DMS53 treated with DMSO at 0.1 percent for 48 hours (cell line): ENCODE data around the gene PVR.
A peak's percentile ranks its signal among the peaks of the same experiment; 100 is the strongest.

Experiments used
- DNase-seq: peaks from one replicate; lab custom pipeline; 2025; ENCODE audit not compliant: unreplicated experiment; lab: John Stamatoyannopoulos, UW

Gene PVR

GRCh38 chr19:44642377-44642776, 1.3 kb upstream of the PVR start:
- no peak for DNase-seq

DNA sequence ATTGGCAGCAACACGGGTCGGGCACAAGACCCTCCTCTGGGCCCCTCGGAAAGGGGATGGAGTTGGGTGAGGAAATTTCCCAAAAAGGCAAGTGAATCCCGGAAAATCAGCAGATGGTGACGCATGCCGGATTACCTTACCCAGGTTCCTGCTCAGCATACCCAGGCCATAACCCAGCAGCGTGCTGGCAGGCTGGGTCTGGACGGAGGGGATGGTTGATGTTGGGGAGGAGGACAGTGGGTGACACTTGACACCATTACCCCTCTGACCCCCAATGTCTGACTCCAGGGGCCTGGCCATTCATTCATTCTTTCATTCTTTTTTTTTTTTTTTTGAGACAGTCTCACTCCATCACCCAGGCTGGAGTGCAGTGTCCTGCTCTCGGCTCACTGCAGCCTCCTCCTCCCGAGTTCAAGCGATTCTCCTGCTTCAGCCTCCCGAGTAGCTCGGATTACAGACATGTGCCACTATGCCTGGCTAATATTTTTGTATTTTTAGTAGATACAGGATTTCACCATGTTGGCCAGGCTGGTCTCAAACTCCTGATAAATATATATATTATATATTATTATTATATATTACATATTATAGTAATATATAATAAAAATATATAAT, 799 bp downstream of the PVR start:
- peak; percentile 40 for DNase-seq

- no peak for DNase-seq
Measured at GRCh38 chr19:44645407-44646048, 1.8 kb downstream of the PVR start.

GRCh38 chr19:44646049-44646416, 2.3 kb downstream of the PVR start:
- DNase-seq: no peak

- DNase-seq: no peak
Measured at GRCh38 chr19:44647144-44647543, 3.4 kb downstream of the PVR start.

DNA sequence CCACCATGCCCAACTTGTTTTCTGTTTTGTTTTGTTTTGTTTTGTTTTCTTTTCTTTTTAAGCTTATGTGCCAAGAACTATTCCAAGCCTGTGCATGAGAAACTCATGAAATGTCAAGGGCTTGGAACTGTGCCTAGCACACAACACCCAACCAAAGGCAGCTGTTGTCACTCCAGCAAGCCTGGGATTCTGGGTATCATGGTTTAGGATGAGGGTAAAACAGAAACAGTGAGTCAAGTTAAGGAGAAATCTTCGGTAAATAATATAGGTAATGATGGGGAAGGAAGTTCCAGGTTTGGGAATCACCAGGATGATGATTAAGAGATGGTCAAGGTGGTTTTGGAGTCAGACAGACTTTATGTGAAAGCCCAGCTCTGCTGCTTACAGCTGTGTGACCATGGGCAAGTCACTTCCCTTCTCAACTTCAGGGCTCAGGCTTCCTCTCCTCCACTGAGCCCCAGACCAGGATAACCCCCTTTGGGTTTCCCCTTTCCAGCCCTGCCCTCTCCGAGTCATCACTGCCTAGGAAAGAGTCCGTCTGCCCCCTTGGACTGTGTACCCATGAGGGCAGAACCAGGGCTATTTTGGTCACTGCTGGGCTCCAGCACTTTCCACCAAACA, 5.0 kb downstream of the PVR start:
- DNase-seq: no peak

- no peak for DNase-seq
Measured at GRCh38 chr19:44649578-44650145, 6.0 kb downstream of the PVR start.

DNA sequence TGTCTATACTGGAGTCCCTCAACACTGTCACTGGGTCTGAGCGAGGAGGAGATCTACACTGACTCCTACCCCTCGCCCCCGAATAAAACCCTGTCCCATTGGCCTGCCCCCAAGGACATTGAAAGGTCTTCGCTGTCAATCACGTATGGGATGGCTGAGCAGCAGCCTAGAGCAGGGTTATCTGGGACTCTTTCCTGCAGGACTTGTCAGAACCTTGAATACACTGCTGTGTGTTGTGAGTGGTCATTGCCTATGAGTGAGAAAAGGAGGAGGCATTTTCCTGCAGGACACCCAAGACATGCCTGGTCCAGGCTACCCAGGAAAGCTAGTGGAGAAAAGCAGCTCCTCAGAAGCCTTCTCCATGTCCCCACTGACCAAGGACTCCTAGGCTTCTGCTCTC, 9.6 kb downstream of the PVR start:
- DNase-seq: no peak

GRCh38 chr19:44653977-44654774, 10.5 kb downstream of the PVR start:
- no peak for DNase-seq

GRCh38 chr19:44657211-44657921, 13.7 kb downstream of the PVR start:
- peak; percentile 14 for DNase-seq

GRCh38 chr19:44658069-44658733, 14.5 kb downstream of the PVR start:
- DNase-seq: no peak

DNA sequence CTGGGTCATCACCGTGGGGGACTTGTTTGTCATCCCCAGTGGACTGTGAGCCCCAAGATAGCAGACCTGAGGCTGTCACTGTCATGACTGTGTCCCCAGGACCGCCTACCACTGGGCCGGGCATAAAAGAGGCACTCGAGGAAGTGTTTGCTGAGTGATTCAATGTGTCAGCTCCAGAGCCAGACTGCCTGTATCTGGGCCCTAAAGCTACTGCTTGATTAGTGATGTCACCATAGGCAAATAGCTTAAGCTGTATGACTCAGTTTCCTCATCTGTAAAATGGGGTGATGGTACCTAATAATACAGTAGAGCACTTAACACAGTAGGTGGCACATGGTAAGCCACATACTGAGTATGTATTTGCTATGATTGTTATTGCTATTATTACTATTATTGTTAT, 16.4 kb downstream of the PVR start:
- DNase-seq: peak; percentile 53

DNA sequence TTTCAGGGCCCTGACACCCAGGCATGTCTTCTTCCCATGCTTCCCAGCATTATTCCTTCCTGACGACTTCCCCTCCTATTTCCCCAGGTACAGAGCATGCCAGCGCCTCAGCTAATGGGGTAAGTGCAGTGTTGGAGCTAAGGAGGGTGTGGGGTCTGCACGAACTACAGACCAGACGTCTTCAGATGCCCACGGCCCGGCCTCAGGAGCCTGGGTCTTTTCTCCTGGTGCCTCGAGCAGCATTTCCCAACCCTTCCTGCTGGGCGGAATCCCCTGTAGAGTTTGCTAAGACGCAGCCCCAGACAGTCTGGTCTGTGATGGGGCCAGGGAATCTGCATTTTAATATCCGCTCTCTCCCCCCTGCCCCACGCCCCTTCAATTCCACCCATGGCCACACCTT, 17.5 kb downstream of the PVR start:
- no peak for DNase-seq

DNA sequence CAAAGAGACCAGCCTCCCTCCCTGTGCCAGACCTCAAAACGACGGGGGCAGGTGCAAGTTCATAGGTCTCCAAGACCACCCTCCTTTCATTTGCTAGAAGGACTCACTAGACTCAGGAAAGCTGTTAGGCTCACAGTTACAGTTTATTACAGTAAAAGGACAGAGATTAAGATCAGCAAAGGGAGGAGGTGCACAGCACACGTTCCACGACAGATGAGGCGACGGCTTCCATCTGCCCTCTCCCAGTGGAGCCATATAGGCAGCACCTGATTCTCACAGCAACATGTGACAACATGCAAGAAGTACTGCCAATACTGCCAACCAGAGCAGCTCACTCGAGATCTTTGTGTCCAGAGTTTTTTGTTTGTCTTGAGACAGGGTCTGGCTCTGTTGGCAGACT, 18.2 kb downstream of the PVR start:
- no peak for DNase-seq

- no peak for DNase-seq
Measured at GRCh38 chr19:44662691-44663385, 19.1 kb downstream of the PVR start.

GRCh38 chr19:44663996-44664395, 20.3 kb downstream of the PVR start:
- no peak for DNase-seq

DNA sequence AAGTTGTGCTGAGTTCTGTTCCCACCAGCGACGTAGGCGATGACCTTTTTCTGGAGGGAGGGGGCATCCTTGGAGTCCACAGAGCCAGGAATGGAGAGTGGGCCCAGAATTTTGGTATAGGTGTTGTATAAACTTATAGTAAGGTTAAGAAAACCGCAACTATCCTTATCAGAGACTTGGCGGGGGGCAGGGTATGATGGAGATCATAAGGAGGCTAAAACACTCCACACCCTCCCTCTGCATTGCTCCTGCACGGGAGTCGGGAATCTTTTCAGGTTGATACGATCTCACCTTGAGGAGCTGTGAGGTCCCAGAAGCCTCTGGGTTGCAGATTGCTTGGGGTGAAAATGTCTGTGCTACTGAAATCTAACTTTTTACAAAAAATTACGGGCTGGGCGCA, 21.3 kb downstream of the PVR start:
- DNase-seq: no peak

GRCh38 chr19:44666852-44667556, 23.3 kb downstream of the PVR start:
- DNase-seq: no peak
